Vagina (tissue), 2 donors: ENCODE results near the gene SART3. TPM values are rescaled to one million over a fixed set of nuclear protein-coding genes. Genes with fewer than 3 reads are reported as not detected.

Source experiments
- DNase-seq, 2 donors: peaks; one replicate each; pipeline ENCODE4 v3.0.0-alpha.2; 2017; ENCODE audit errors: extremely low spot score in 2 of 2
- H3K27ac ChIP-seq: fragments of 200-600 bp; sonication (generic); one replicate; pipeline ENCODE4 v1.5.1; 2019
- H3K27me3 ChIP-seq: fragments of 200-600 bp; sonication (generic); one replicate; pipeline ENCODE4 v1.5.1; 2019
- H3K36me3 ChIP-seq, 2 donors: fragments of 200-600 bp; sonication (generic); one replicate each; pipeline ENCODE4 v1.5.1; 2017 to 2019
- H3K4me1 ChIP-seq: fragments of 200-600 bp; sonication (generic); one replicate; pipeline ENCODE4 v1.5.1; 2019
- H3K4me3 ChIP-seq, 2 donors: fragments of 200-600 bp; sonication (generic); 1 replicate in 1 of 2; 2 replicates in 1 of 2; pipeline ENCODE4 v1.5.1; 2016 to 2019
- H3K9me3 ChIP-seq: fragments of 200-600 bp; sonication (generic); one replicate; pipeline ENCODE4 v1.5.1; 2019
- POLR2A ChIP-seq, 2 donors: fragments of 450-650 bp; IDR thresholded peaks; one replicate each; pipeline ENCODE4 v1.6.1; 2017; ENCODE audit warnings: antibody characterized with exemption in 2 of 2, mild to moderate bottlenecking in 2 of 2, moderate library complexity in 2 of 2
- POLR2AphosphoS5 ChIP-seq, 2 donors: sonication (generic); formaldehyde crosslinking; IDR thresholded peaks; one replicate each; pipeline ENCODE4 v1.9.0; 2017; ENCODE audit warnings: antibody characterized with exemption in 2 of 2, mild to moderate bottlenecking in 2 of 2, low read depth in 1 of 2; ENCODE audit not compliant: insufficient read depth in 1 of 2
- intact Hi-C: fragments of 100-400 bp; cut with DNase I; formaldehyde crosslinking; loops from one replicate; pipeline ENCODE4 v1.15.1; 2023
- total RNA-seq: library from RNA; depleted of rRNA; stranded (reverse); fragments of >200 nt; gene quantifications from one replicate; pipeline ENCODE4 v1.2.3, GENCODE V29; 2016
- TF ChIP-seq, protein P1 (sequence below), 3 experiments: fragments of 450-650 bp in 2 of 3; fragments of 200-600 bp in 1 of 3; sonication (generic) in 1 of 3; IDR thresholded peaks; one replicate each; pipeline ENCODE4 v1.5.1; 2017 to 2019; ENCODE audit warnings: antibody characterized with exemption in 3 of 3, mild to moderate bottlenecking in 2 of 3, moderate library complexity in 2 of 3

SART3 gene
- total RNA-seq, 1 donor from 2014 or later: 44.2 TPM

DNA sequence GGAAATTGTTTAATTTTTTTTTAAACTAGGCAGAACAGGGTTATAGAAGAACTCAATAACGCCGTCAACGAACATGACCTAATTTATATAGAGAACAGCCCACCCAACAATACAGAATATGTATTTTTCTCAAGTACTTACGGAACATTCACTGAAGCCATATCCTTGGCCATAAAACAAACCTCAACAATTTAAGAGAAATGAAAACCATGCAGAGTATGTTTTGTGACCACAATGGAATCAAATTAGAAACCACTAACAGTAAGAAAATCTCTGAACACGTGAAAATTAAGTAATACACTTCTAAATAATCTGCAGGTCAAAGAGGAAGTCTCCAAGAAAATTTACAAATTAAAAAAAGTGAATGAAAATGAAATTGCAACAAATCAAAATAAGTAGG is 9.4 kb downstream of the SART3 start:
- DNase-seq: no peak
- H3K27me3 ChIP-seq: no peaks in the 10 kb centered on the region
- peaks cover 0 to 25% of the 10 kb centered on the region in 2 donors for H3K36me3 ChIP-seq
- no peak overlapping the region for H3K27ac ChIP-seq
- H3K4me3 ChIP-seq: no peak overlapping the region
- TF ChIP-seq, protein P1, sequence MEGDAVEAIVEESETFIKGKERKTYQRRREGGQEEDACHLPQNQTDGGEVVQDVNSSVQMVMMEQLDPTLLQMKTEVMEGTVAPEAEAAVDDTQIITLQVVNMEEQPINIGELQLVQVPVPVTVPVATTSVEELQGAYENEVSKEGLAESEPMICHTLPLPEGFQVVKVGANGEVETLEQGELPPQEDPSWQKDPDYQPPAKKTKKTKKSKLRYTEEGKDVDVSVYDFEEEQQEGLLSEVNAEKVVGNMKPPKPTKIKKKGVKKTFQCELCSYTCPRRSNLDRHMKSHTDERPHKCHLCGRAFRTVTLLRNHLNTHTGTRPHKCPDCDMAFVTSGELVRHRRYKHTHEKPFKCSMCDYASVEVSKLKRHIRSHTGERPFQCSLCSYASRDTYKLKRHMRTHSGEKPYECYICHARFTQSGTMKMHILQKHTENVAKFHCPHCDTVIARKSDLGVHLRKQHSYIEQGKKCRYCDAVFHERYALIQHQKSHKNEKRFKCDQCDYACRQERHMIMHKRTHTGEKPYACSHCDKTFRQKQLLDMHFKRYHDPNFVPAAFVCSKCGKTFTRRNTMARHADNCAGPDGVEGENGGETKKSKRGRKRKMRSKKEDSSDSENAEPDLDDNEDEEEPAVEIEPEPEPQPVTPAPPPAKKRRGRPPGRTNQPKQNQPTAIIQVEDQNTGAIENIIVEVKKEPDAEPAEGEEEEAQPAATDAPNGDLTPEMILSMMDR (IDR thresholded peaks at IDR 0.05): no peak
- TF ChIP-seq POLR2AphosphoS5 (IDR thresholded peaks at IDR 0.05; ENCODE audit: insufficient read depth in 1 of 2, low read depth in 1 of 2) (no peak), POLR2A (IDR thresholded peaks at IDR 0.05) (no peak)
- intact Hi-C loops: no loop called here
- no peaks in the 10 kb centered on the region for H3K9me3 ChIP-seq
- H3K4me1 ChIP-seq: peaks cover 49% of the 10 kb centered on the region

DNA sequence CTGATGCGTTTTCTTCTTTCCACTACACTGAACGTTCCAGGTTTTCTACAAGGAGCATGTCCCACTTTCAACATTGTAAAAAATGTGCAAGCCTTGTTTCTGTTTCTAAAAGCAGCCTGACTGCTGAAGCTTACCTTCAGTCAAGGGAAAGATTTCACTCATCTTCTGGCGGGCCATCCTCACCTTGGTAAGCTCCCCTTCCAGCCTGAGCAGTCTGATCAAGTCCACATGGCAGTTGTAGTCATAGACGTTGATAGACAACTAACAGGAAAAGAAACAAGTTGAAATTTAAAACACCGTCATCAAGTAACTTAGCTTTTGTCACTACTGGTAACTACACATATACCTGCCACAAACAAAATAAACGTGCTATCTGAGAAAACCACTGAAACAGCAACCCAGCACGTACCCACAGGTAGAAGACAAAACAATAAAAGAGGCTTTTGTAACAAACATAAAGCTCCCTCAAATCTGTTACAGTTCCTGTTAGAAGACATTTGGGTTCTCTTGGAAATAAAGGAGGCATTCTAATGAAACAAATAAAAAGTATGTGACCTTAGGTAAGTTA is 11.9 kb downstream of the SART3 start:
- Histone ChIP-seq H3K27ac (no peak overlapping the region), H3K4me3 (no peak overlapping the region), H3K9me3 (no peaks in the 10 kb centered on the region), H3K4me1 (peaks cover 26% of the 10 kb centered on the region), H3K36me3 (peaks cover 0 to 49% of the 10 kb centered on the region in 2 donors), H3K27me3 (no peaks in the 10 kb centered on the region)
- no peak for TF ChIP-seq POLR2A (IDR thresholded peaks at IDR 0.05)
- no peak for TF ChIP-seq POLR2AphosphoS5 (IDR thresholded peaks at IDR 0.05; ENCODE audit: insufficient read depth in 1 of 2, low read depth in 1 of 2)
- TF ChIP-seq, protein P1 (IDR thresholded peaks at IDR 0.05): no peak
- no peak for DNase-seq
- intact Hi-C loops: no loop called here

DNA sequence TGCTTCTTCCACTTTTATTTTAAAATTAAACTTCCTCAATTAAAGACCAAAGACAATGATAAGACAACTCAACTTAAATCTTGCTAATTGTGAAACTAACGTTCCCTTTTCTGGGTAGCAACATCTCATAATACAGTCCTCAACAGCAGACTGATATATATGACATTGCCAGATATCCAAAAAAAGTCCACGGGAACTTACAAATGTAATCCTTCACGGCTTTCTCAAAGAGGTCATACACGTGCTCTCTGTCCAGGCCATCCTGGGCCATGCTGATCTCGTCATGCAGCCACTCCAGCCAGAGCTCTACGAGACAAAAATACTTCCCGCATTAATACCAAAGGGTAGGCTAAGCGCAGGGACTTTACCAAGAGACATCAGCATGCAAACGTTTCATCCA is 13.3 kb downstream of the SART3 start:
- intact Hi-C loops: no loop called here
- TF ChIP-seq POLR2A (IDR thresholded peaks at IDR 0.05) (no peak), POLR2AphosphoS5 (IDR thresholded peaks at IDR 0.05; ENCODE audit: insufficient read depth in 1 of 2, low read depth in 1 of 2) (no peak)
- TF ChIP-seq, protein P1 (IDR thresholded peaks at IDR 0.05): no peak
- DNase-seq: no peak
- H3K4me3 ChIP-seq: no peak overlapping the region
- H3K4me1 ChIP-seq: peaks cover 14% of the 10 kb centered on the region
- H3K27me3 ChIP-seq: no peaks in the 10 kb centered on the region
- no peaks in the 10 kb centered on the region for H3K9me3 ChIP-seq
- no peak overlapping the region for H3K27ac ChIP-seq
- peaks cover 0 to 62% of the 10 kb centered on the region in 2 donors for H3K36me3 ChIP-seq

DNA sequence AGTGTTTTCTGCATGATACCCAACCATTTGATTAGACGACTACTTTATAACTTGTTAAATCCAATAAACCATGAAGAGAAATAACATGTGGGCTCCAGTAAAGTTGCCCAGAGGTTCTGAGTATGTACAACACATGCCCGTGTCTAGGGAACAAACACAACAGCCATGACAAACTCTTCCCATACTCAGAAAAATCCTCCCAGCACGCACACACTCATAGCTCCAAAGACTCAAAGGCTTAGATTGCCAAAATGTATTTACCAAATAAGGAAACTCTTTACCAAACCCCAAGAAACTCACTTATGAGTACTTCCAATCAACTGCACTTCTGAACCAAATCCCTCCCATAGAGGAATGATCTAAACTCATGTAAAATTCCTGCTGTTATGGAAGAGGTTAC is 17.3 kb downstream of the SART3 start:
- no peak overlapping the region for H3K27ac ChIP-seq
- H3K27me3 ChIP-seq: no peaks in the 10 kb centered on the region
- no peak overlapping the region for H3K4me3 ChIP-seq
- no peaks in the 10 kb centered on the region for H3K4me1 ChIP-seq
- TF ChIP-seq POLR2AphosphoS5 (IDR thresholded peaks at IDR 0.05; ENCODE audit: insufficient read depth in 1 of 2, low read depth in 1 of 2) (no peak), POLR2A (IDR thresholded peaks at IDR 0.05) (no peak)
- TF ChIP-seq, protein P1 (IDR thresholded peaks at IDR 0.05): no peak
- intact Hi-C loops: no loop called here
- no peaks in the 10 kb centered on the region for H3K9me3 ChIP-seq
- DNase-seq: no peak
- peaks cover 0 to 61% of the 10 kb centered on the region in 2 donors for H3K36me3 ChIP-seq

DNA sequence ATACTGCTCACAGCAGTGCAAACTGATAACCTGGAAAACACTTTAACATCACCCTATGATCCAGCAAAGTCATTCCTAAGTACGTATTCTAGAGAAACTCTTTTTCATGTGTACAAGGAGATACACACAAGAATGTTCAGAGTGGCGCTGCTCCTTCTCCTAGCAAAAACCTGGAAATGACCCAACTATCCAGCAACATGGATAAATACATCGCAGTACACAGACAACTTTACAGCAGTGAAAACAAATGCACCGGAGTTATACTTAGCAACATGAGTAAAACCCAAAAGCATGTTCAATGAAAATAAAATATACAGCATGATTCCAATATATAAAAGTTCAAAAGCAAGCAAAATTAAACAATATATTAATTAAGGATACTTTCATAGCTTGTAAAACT is 18.7 kb downstream of the SART3 start:
- H3K4me1 ChIP-seq: no peaks in the 10 kb centered on the region
- no peaks in the 10 kb centered on the region for H3K27me3 ChIP-seq
- no peak for TF ChIP-seq POLR2A (IDR thresholded peaks at IDR 0.05)
- no peak for TF ChIP-seq POLR2AphosphoS5 (IDR thresholded peaks at IDR 0.05; ENCODE audit: insufficient read depth in 1 of 2, low read depth in 1 of 2)
- TF ChIP-seq, protein P1 (IDR thresholded peaks at IDR 0.05): no peak
- H3K36me3 ChIP-seq: peaks cover 0 to 61% of the 10 kb centered on the region in 2 donors
- intact Hi-C loops: no loop called here
- no peaks in the 10 kb centered on the region for H3K9me3 ChIP-seq
- H3K27ac ChIP-seq: no peak overlapping the region
- no peak overlapping the region for H3K4me3 ChIP-seq
- DNase-seq: no peak
